Keratinocyte (primary cell): ENCODE measurements around the gene FBXO34. TPM values are rescaled to one million over a fixed set of nuclear protein-coding genes. Genes with fewer than 3 reads are reported as not detected.

ENCODE experiments used
- DNase-seq: peaks from one replicate; pipeline ENCODE4 v3.0.0-alpha.2; 2011; ENCODE audit warnings: low read depth, missing footprints, low spot score
- FAIRE-seq: peaks from 2 replicates; lab custom pipeline; 2011; peaks lifted over from hg19 to GRCh38; lab: Jason Lieb, UNC
- H2AFZ ChIP-seq: 2 replicates; pipeline ENCODE4 v1.6.0; 2012; ENCODE audit warnings: low read length, control low read depth, inconsistent platforms; ENCODE audit not compliant: control insufficient read depth
- H3K27ac ChIP-seq: 2 replicates; pipeline ENCODE4 v1.5.1; 2011; ENCODE audit warnings: low read length; ENCODE audit not compliant: control insufficient read depth, insufficient read depth
- H3K27me3 ChIP-seq: 3 replicates; pipeline ENCODE4 v1.6.0; 2011; ENCODE audit warnings: low read length; ENCODE audit not compliant: control insufficient read depth, insufficient read depth; ENCODE audit errors: extremely low read depth
- H3K36me3 ChIP-seq, 2 experiments: 2 replicates in 1 of 2; 3 replicates in 1 of 2; pipeline ENCODE4 v1.5.1; 2011; ENCODE audit warnings: low read length in 2 of 2, mild to moderate bottlenecking in 1 of 2; ENCODE audit not compliant: control insufficient read depth in 2 of 2, insufficient read depth in 2 of 2; ENCODE audit errors: extremely low read depth in 1 of 2
- H3K4me1 ChIP-seq: 3 replicates; pipeline ENCODE4 v1.5.1; 2011; ENCODE audit warnings: low read length; ENCODE audit not compliant: control insufficient read depth, insufficient read depth; ENCODE audit errors: extremely low read depth
- H3K4me2 ChIP-seq: 3 replicates; pipeline ENCODE4 v1.6.0; 2011; ENCODE audit warnings: low read depth, low read length; ENCODE audit not compliant: control insufficient read depth, insufficient read depth; ENCODE audit errors: extremely low read depth
- H3K4me3 ChIP-seq, 3 experiments: fragments of 200-600 bp in 1 of 3; sonication (generic) in 1 of 3; 2 replicates in 2 of 3; 3 replicates in 1 of 3; pipeline ENCODE4 v1.5.1; 2011 to 2016; ENCODE audit warnings: low read length in 3 of 3, mild to moderate bottlenecking in 3 of 3, control low read depth in 2 of 3, inconsistent platforms in 1 of 3, low read depth in 1 of 3, mixed read lengths in 1 of 3, mixed run types in 1 of 3, moderate library complexity in 1 of 3; ENCODE audit not compliant: control insufficient read depth in 2 of 3, insufficient read depth in 2 of 3; ENCODE audit errors: extremely low read depth in 1 of 3
- H3K79me2 ChIP-seq: 2 replicates; pipeline ENCODE4 v1.6.0; 2012; ENCODE audit warnings: low read length; ENCODE audit not compliant: control insufficient read depth, insufficient read depth
- H3K9ac ChIP-seq: 3 replicates; pipeline ENCODE4 v1.6.0; 2011; ENCODE audit warnings: low read length; ENCODE audit not compliant: control insufficient read depth, insufficient read depth; ENCODE audit errors: extremely low read depth
- H3K9me1 ChIP-seq: 3 replicates; pipeline ENCODE4 v1.6.0; 2011; ENCODE audit warnings: low read length; ENCODE audit not compliant: control insufficient read depth, insufficient read depth; ENCODE audit errors: extremely low read depth
- H3K9me3 ChIP-seq: 2 replicates; pipeline ENCODE4 v1.5.1; 2012; ENCODE audit warnings: low read depth, low read length; ENCODE audit not compliant: control insufficient read depth
- H4K20me1 ChIP-seq: 3 replicates; pipeline ENCODE4 v1.6.0; 2011; ENCODE audit warnings: low read length; ENCODE audit not compliant: control insufficient read depth, insufficient read depth; ENCODE audit errors: extremely low read depth
- CTCF ChIP-seq, 3 experiments: IDR thresholded peaks in 1 of 3; conservative IDR thresholded peaks in 1 of 3; optimal IDR thresholded peaks in 1 of 3; 2 replicates in 2 of 3; 3 replicates in 1 of 3; pipeline versions ENCODE3 to v1.5.1; 2011; ENCODE audit warnings: low read length in 3 of 3, mild to moderate bottlenecking in 3 of 3, moderate library complexity in 2 of 3, control low read depth in 1 of 3, inconsistent platforms in 1 of 3; ENCODE audit not compliant: insufficient read depth in 2 of 3; ENCODE audit errors: extremely low read depth in 1 of 3
- EZH2 ChIP-seq: IDR thresholded peaks from one replicate; pipeline ENCODE4 v1.6.1; 2012; ENCODE audit warnings: inconsistent platforms, mild to moderate bottlenecking, low read length, moderate library complexity
- dilution Hi-C: fragments of 300-500 bp; cut with MboI; formaldehyde crosslinking; loops from one replicate; pipeline ENCODE4 v1.7.0; 2020; ENCODE audit warnings: low sequenced_read_pairs; ENCODE audit not compliant: extremely low pct_ligation_motif_present
- polyA plus RNA-seq, 5 experiments: library from polyadenylated mRNA; depleted of rRNA in 3 of 5; stranded (reverse) in 3 of 5; stranded (forward) in 1 of 5; unstranded in 1 of 5; fragments of >200 nt; gene quantifications; 1 replicate in 1 of 5; 2 replicates in 3 of 5; 3 replicates in 1 of 5; pipeline versions ENCODE4 v1.2.1 to v1.2.3, GENCODE V29; 2011 to 2012; ENCODE audit warnings: missing spikeins in 2 of 5, low read depth in 1 of 5, low replicate concordance in 1 of 5

Gene FBXO34
- polyA plus RNA-seq, 1 donor (not counting 4 experiments of a cell fraction or from before 2014, with no cell fraction given): 18.0 TPM

DNA sequence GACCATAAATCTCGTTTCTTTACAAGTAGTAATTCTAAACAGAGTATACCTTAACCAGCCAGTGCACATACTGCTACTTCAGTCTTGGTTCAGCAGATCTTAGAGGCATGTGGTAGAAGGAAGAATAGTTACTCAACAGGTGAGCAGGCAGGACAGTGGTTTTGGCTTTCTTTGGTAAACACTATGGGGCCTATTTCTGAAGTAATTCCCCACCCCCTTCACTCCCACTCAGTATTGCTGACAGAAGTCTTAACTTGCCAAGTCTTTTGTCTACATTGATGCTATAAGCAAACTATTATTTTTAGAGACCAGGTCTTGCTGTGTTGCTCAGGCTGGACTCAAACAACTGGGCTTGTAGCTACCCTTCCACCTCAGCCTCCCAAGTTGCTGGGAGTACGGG is 68.5 kb downstream of the FBXO34 start:
- TF ChIP-seq CTCF (optimal IDR thresholded peaks at IDR 0.05 in 1 of 3, IDR thresholded peaks at IDR 0.05 in 1 of 3, conservative IDR thresholded peaks at IDR 0.05 in 1 of 3; ENCODE audit: extremely low read depth in 1 of 3, insufficient read depth in 2 of 3, low read length in 3 of 3) (no peak), EZH2 (no peak)
- DNase-seq: no peak

DNA sequence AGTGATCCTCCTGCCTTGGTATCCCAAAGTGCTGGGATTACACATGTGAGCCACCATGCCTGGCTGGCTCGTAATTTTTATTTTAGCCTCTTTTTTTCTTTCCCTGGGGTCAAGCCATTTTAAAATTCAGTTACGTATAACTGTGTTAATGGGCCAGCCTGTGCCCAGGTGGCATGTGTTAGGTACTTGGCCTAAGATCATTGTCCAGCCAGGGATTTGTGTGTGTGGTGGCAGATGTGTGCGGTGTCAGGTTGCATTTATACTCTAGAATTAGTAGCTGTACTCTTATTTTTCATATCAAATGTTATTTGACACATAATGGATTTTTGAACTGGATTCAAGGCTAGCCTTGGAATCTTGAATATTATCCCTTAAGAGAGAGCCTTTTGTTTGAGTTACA is 69.3 kb downstream of the FBXO34 start:
- H3K9me1 ChIP-seq: no peaks in the 10 kb centered on the region
- FAIRE-seq (no peak), DNase-seq (no peak)
- no peak overlapping the region for H3K4me3 ChIP-seq
- no peak overlapping the region for H2AFZ ChIP-seq
- H3K79me2 ChIP-seq: peaks cover 42% of the 10 kb centered on the region
- TF ChIP-seq EZH2: no peak
- TF ChIP-seq CTCF (optimal IDR thresholded peaks at IDR 0.05 in 1 of 3, IDR thresholded peaks at IDR 0.05 in 1 of 3, conservative IDR thresholded peaks at IDR 0.05 in 1 of 3; ENCODE audit: extremely low read depth in 1 of 3, insufficient read depth in 2 of 3, low read length in 3 of 3): no peak
- no peak overlapping the region for H3K4me2 ChIP-seq
- H3K27ac ChIP-seq: no peak overlapping the region
- H3K36me3 ChIP-seq: no peaks in the 10 kb centered on the region
- peaks cover 14% of the 10 kb centered on the region for H4K20me1 ChIP-seq
- H3K4me1 ChIP-seq: peaks cover 13% of the 10 kb centered on the region
- no peaks in the 10 kb centered on the region for H3K27me3 ChIP-seq
- no peaks in the 10 kb centered on the region for H3K9me3 ChIP-seq
- dilution Hi-C loops: no loop called here
- no peak overlapping the region for H3K9ac ChIP-seq

More for the DNA sequence above, 68.5 kb downstream of the FBXO34 start:
- H4K20me1 ChIP-seq: peaks cover 14% of the 10 kb centered on the region
- peaks cover 43% of the 10 kb centered on the region for H3K79me2 ChIP-seq
- H3K9me3 ChIP-seq: no peaks in the 10 kb centered on the region
- no peak overlapping the region for H2AFZ ChIP-seq
- dilution Hi-C loops: no loop called here
- H3K4me2 ChIP-seq: no peak overlapping the region
- no peak overlapping the region for H3K4me3 ChIP-seq
- H3K27me3 ChIP-seq: no peaks in the 10 kb centered on the region
- H3K4me1 ChIP-seq: peaks cover 13% of the 10 kb centered on the region
- no peaks in the 10 kb centered on the region for H3K36me3 ChIP-seq
- no peak overlapping the region for H3K27ac ChIP-seq
- FAIRE-seq: peak; percentile 65
- no peak overlapping the region for H3K9ac ChIP-seq
- no peaks in the 10 kb centered on the region for H3K9me1 ChIP-seq
